ENCODE results near the gene ALG1L2. TPM values are rescaled to one million over a fixed set of nuclear protein-coding genes. Genes with fewer than 3 reads are reported as not detected.
"Not testable (repeated sequence)": the region's sequence is repeated elsewhere in the genome, so short reads cannot be mapped to it uniquely, and the experiment has no call there.

The ALG1L2 gene
- total and polyA plus RNA-seq, 2 of the 8 experiments (the other 6 are each of a cell fraction or from before 2014, with no cell fraction given) = 0.15 to 1.7 TPM

DNA sequence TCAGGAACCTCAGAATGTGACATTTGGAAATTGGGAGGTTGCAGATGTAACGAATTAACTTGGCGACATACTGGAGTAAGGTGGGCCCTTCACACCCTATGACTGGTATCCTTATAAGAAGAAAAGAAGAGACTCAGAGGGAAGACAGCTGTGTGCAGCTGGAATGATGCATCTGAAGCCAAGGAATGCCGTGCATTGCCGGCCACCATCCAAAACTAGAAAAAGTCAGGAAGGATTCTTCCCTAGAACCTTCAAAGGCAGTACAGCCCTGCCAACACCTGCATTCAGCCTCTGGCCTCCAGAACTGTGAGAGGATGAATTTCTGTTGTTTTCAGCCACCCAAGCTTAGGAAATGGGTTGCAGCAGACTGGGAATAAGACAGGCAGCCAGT is 23.4 kb upstream of the ALG1L2 start:
- H3K18ac ChIP-seq (ENCODE audit: extremely low read depth, low read length); H3K23me2 ChIP-seq (ENCODE audit: low read depth, low read length); H3K36me3 ChIP-seq (ENCODE audit: control insufficient read depth in 2 of 4, insufficient read depth in 4 of 4, low read length in 3 of 4); H2BK120ac ChIP-seq (replicated peaks; ENCODE audit: low read depth, low read length); H3K79me1 ChIP-seq (ENCODE audit: low read depth, low read length); H2AK5ac ChIP-seq (ENCODE audit: low read depth, low read length); H3K23ac ChIP-seq (ENCODE audit: insufficient read length); H4K5ac ChIP-seq (ENCODE audit: insufficient read length, low read depth, low read length); H3K4me2 ChIP-seq (ENCODE audit: insufficient read depth in 1 of 2, low read depth in 2 of 2, low read length in 2 of 2); H3K14ac ChIP-seq (ENCODE audit: insufficient read length); H2AFZ ChIP-seq (ENCODE audit: low read length); H4K20me1 ChIP-seq (replicated peaks in 1 of 2; ENCODE audit: control insufficient read depth in 1 of 2, insufficient read depth in 2 of 2, low read length in 2 of 2); FAIRE-seq; H3K9me3 ChIP-seq (ENCODE audit: insufficient read depth in 2 of 2, low read depth in 1 of 2, low read length in 1 of 2); POLR2A ChIA-PET (ENCODE audit: partially characterized antibody); H3K4me3 ChIP-seq (ENCODE audit: extremely low read depth in 1 of 4, insufficient read depth in 2 of 4, low read depth in 3 of 4, low read length in 4 of 4); DNase-seq (ENCODE audit: low read depth in 1 of 2, low spot score in 2 of 2); H2BK12ac ChIP-seq (ENCODE audit: low read depth, low read length); H3K4me1 ChIP-seq (replicated peaks in 1 of 4; ENCODE audit: control insufficient read depth in 3 of 4, insufficient read depth in 4 of 4, low read length in 3 of 4); H3K79me2 ChIP-seq (ENCODE audit: control insufficient read depth in 1 of 2, insufficient read depth in 2 of 2, low read length in 2 of 2); CTCF ChIA-PET (ENCODE audit: partially characterized antibody); H3K4ac ChIP-seq (replicated peaks; ENCODE audit: insufficient read length, low read depth, low read length); H2BK15ac ChIP-seq (ENCODE audit: low read length); H3K27me3 ChIP-seq (replicated peaks in 1 of 4; ENCODE audit: control insufficient read depth in 3 of 4, extremely low read depth in 1 of 4, insufficient read depth in 3 of 4, low read length in 3 of 4); H3K9ac ChIP-seq (replicated peaks in 1 of 4; ENCODE audit: extremely low read depth in 1 of 4, low read depth in 3 of 4, low read length in 3 of 4); H2BK20ac ChIP-seq (ENCODE audit: low read length); H3K56ac ChIP-seq (replicated peaks; ENCODE audit: insufficient read length, low read depth, low read length); H3K27ac ChIP-seq (ENCODE audit: low read depth, low read length); H2BK5ac ChIP-seq (ENCODE audit: low read depth, low read length); H4K8ac ChIP-seq (ENCODE audit: extremely low read depth, insufficient read depth, low read length); H4K91ac ChIP-seq (replicated peaks; ENCODE audit: insufficient read length, low read length): not testable (repeated sequence)
- 93% methylated on average over 2 of the region's 4 CpGs; no CpG with 5 or more reads in 1 of the 2 experiments for WGBS, 2 experiments (ENCODE audit: extremely low coverage in 1 of 2, insufficient coverage in 1 of 2, insufficient read length in 1 of 2, insufficient replicate concordance in 2 of 2, low coverage in 1 of 2, low lambda C conversion rate in 2 of 2, missing lambda C conversion rate in 1 of 2)

DNA sequence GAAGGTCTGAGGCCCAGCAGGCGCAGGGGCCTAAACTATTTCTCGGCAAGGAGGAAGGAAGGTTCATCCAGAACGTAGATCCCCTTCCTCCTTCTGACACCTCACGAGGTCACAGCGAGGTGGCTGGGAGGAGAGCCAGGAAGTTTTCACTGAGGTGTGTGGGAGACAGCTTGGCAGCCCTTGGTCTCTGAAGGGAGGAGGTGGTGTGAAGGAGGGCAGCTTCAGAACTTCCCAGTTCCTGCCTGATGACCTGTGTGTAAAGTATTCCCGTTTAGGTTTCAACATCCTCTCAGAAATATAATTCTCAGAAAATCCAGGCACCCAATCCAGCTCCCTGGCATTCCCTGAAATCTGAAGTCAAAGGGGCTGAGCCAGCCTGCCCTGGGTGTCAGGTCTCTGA is 22.9 kb upstream of the ALG1L2 start:
- H4K8ac ChIP-seq (ENCODE audit: extremely low read depth, insufficient read depth, low read length); H3K18ac ChIP-seq (ENCODE audit: extremely low read depth, low read length): not testable (repeated sequence)

More for the DNA sequence above, 22.9 kb upstream of the ALG1L2 start:
- H3K79me1 ChIP-seq (ENCODE audit: low read depth, low read length); H3K23me2 ChIP-seq (ENCODE audit: low read depth, low read length); H3K4me1 ChIP-seq (replicated peaks in 1 of 4; ENCODE audit: control insufficient read depth in 3 of 4, insufficient read depth in 4 of 4, low read length in 3 of 4); H3K4me3 ChIP-seq (ENCODE audit: extremely low read depth in 1 of 4, insufficient read depth in 2 of 4, low read depth in 3 of 4, low read length in 4 of 4); H3K9me3 ChIP-seq (ENCODE audit: insufficient read depth in 2 of 2, low read depth in 1 of 2, low read length in 1 of 2); H3K79me2 ChIP-seq (ENCODE audit: control insufficient read depth in 1 of 2, insufficient read depth in 2 of 2, low read length in 2 of 2); H2BK12ac ChIP-seq (ENCODE audit: low read depth, low read length); DNase-seq (ENCODE audit: low read depth in 1 of 2, low spot score in 2 of 2); H2AK5ac ChIP-seq (ENCODE audit: low read depth, low read length); H2BK15ac ChIP-seq (ENCODE audit: low read length); H4K91ac ChIP-seq (replicated peaks; ENCODE audit: insufficient read length, low read length); H3K23ac ChIP-seq (ENCODE audit: insufficient read length); H2BK5ac ChIP-seq (ENCODE audit: low read depth, low read length); CTCF ChIA-PET (ENCODE audit: partially characterized antibody); H3K4ac ChIP-seq (replicated peaks; ENCODE audit: insufficient read length, low read depth, low read length); H3K56ac ChIP-seq (replicated peaks; ENCODE audit: insufficient read length, low read depth, low read length); H3K27ac ChIP-seq (ENCODE audit: low read depth, low read length); POLR2A ChIA-PET (ENCODE audit: partially characterized antibody); H3K4me2 ChIP-seq (ENCODE audit: insufficient read depth in 1 of 2, low read depth in 2 of 2, low read length in 2 of 2); H3K36me3 ChIP-seq (ENCODE audit: control insufficient read depth in 2 of 4, insufficient read depth in 4 of 4, low read length in 3 of 4); FAIRE-seq; H3K14ac ChIP-seq (ENCODE audit: insufficient read length); H2BK120ac ChIP-seq (replicated peaks; ENCODE audit: low read depth, low read length); H2BK20ac ChIP-seq (ENCODE audit: low read length); H4K20me1 ChIP-seq (replicated peaks in 1 of 2; ENCODE audit: control insufficient read depth in 1 of 2, insufficient read depth in 2 of 2, low read length in 2 of 2); H2AFZ ChIP-seq (ENCODE audit: low read length); H3K27me3 ChIP-seq (replicated peaks in 1 of 4; ENCODE audit: control insufficient read depth in 3 of 4, extremely low read depth in 1 of 4, insufficient read depth in 3 of 4, low read length in 3 of 4); H4K5ac ChIP-seq (ENCODE audit: insufficient read length, low read depth, low read length); H3K9ac ChIP-seq (replicated peaks in 1 of 4; ENCODE audit: extremely low read depth in 1 of 4, low read depth in 3 of 4, low read length in 3 of 4): not testable (repeated sequence)
- WGBS, 2 experiments (ENCODE audit: extremely low coverage in 1 of 2, insufficient coverage in 1 of 2, insufficient read length in 1 of 2, insufficient replicate concordance in 2 of 2, low coverage in 1 of 2, low lambda C conversion rate in 2 of 2, missing lambda C conversion rate in 1 of 2) = 83% methylated on average over 3 of the region's 6 CpGs; no CpG with 5 or more reads in 1 of the 2 experiments
